HG03521 (cell line): ENCODE results near the gene SLC7A5.
"Not testable (repeated sequence)": the region's sequence is repeated elsewhere in the genome, so short reads cannot be mapped to it uniquely, and the experiment has no call there.

Experiments used
- ATAC-seq: cut with Tn5 transposase; IDR thresholded peaks from one replicate; pipeline ENCODE4 v1.9.1; 2021; ENCODE audit warnings: mild to moderate bottlenecking, moderate library complexity; ENCODE audit not compliant: unreplicated experiment

SLC7A5 gene

DNA sequence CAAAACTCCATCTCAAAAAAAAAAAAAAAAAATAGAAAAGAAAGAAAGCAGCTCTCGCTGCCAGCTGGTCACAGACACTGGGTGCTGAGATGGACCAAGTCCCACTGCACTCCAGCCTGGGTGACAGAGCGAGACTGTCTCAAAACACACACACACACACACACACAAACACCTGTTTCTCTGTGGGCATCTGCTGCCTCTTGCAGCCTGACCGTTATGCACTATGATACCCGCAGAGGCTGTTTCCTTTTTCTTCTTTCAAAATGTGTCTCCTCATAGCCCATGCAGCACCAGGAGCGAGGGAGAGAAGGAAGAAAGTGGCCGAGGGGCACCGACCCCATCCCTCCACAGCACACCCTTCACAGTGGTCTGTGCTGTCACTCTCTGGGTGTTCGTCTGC lies 66.6 kb downstream of the SLC7A5 start:
- no peak for ATAC-seq

DNA sequence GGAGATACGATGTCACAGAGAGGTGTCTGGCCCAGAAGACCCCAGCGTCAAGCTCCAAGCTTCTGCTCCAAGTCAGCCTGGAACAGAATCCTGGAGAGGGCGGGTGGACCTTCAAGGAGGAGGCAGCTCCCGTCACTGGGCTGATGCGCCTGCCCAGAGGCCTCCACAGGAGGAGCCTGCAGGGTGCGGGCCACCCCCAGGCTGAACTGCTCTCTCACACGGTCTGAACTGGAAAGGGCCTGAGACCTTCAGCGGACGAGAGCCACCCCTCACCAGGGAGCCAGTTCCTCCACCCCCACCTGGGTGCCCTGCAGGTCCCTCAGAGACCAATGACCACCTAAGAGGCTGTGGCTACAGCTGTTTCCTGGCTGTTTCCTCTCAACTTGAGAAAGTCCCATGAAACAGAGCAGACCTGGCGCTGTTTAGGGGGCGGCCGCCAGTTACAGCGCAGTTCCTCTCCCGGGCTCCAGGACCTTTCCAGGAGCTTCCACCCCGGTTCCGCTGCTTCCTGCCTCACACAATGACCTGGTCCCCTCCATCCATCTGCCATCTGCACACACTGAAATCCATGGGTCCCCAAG lies 67.5 kb downstream of the SLC7A5 start:
- ATAC-seq, result no peak

DNA sequence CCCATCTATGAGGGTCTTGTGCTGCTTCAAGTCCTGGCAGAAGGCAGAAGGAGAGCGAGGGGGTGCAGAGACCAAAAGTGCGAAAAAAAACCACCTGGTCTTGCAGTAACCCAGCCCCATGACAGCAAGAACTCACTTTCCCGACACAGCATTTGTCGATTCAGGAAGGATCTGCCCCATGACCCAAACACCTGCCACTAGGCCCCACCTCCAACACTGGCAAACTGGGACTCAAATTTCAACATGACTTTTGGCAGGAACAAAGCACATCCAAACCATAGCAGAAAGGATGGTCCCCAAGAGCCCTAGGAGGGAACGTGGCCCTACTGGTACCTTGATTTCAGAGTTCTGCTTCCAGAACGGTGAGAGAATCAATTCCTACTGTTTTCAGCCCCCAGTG lies 68.8 kb downstream of the SLC7A5 start:
- ATAC-seq, result no peak

DNA sequence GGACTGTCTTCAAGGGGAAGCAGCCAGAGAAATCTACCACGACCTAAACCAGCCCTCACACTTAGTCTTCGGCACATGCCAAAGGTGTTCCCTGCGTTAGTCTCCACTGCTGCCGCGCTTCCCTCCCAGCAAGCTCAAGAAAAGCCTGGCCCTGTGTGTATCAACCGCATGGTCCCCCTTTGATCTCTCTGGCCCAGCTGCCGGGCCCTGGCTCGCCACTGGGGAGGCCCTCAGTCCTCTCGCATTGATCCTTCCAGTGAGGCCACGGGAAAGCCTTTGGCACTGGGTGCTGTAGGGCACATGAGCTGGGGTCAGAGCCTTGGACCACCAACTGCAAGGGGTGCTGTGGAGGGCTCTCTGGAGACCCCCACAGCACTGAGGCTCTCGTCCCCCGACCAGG lies 74.0 kb downstream of the SLC7A5 start:
- ATAC-seq, result no peak

DNA sequence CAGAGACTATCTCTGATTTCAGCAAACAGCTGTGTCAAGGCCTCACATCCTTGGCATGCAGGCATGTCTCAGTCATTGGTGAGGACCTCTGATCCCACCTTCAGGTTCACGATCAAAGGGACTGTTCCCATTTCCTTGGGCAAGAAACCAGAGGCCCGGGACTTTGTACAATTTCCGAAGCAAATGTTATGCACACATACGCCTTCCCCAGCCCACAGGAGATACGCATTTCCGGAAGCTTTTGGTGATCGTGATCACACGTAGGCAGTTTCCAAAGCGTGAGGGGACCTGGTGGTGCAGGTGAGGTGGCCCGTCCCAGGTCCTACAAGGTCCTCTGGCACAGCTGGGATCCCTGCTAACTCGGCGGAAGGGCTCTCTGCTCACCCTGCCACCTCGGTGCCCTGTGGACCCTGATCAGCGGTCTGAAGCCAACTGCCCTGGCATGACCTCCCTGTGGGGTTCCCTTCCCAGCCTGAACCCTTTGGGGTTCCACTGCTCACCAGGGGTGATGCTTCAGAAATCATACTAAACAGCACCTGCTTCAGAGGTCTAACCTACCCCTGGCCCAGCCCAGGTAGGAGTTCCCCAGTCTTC lies 74.7 kb downstream of the SLC7A5 start:
- no peak for ATAC-seq

DNA sequence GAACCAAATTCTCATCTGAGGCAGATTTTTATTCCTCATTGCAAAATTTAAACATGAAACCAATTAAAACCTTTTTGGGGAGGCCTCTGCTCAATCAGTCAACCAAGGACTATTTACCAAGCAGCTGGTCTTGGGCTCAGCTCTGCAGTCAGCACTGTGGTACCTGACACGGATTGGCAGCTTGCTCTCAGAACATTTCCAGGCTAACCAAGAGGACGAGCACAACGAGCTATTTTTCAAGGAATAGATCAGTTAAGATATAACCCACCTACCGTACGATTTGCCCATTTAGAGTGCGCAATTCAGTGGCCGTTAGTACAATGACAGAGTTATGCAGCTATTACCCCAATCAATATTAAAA lies 77.1 kb downstream of the SLC7A5 start:
- no peak for ATAC-seq

DNA sequence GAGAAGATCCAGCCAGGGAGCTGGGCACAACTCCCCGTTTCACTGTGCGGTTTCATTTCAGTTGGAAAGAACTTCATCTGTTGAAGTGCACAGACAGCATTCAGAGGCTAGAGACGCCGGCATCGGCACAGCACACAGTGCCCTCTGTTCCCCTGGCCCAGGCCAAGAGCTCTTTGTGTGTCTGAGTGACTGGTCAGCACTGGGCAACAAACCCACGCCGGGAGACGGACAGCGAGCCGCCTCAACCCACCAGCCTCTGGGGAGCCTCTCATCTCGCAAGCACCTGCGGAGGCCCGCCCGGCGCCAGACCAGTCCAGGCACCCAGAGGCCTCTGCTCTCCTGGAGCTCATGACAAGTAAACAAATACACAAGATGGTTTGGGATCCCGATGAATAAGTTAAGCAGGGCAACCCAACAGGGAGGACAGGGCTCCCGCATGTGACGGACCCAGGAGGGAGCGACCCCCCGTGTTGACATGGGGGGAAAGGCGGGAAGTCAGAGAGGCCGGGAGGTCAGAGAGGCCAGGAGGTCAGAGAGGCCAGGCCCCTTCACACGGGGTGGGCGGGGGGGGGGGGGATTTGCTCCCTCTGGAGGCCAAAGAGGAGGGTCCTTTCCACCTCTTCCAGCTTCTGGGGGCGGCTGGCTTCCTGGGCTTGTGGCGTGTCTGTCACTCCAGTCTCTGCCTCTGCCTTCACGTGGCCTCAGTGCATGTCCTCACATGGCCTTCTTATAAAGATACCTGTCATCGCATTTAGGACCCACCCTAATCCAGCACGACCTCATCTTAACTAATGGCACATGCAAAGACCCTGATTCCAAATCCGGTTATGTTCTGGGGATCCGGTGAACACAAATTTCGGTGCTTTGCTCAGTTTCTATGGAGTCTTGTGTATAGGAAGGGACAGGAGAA lies 77.8 kb downstream of the SLC7A5 start:
- no peak for ATAC-seq

DNA sequence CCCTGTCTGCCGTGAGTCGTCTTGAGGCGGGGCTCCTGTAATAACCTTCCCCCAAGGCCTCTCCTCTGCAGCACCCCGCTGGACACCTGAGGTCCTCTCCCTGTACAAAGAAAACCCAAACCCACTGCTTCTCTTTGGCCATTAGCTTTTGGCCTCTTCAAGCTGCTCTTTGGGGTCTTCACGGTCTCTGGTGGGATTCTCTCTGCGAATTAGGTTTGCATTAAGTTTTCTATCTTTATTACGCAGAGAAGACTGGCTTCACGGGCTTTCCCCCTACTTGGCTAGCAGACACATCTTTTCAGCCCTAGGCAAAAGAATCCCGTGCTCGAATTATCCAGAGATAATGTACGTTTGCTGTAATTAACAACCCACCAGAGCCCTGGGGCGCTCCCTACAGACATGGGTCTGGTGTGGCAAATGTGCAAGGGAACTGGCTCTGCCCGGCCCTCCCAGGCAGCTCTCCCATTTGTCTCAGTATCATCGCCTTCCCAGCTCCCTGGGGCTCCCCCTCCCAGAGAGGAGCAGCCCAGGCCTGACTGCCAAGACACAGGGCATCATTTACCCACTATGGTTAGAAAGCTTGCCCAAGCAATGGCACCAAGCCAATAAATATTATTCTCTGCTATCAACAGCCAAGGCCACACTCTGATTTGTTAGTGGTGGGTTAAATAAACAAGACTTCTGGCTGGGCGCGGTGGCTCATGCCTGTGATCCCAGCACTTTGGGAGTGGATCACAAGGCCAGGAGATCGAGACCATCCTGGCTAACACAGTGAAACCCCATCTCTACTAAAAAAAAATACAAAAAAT lies 78.8 kb downstream of the SLC7A5 start:
- no peak for ATAC-seq

DNA sequence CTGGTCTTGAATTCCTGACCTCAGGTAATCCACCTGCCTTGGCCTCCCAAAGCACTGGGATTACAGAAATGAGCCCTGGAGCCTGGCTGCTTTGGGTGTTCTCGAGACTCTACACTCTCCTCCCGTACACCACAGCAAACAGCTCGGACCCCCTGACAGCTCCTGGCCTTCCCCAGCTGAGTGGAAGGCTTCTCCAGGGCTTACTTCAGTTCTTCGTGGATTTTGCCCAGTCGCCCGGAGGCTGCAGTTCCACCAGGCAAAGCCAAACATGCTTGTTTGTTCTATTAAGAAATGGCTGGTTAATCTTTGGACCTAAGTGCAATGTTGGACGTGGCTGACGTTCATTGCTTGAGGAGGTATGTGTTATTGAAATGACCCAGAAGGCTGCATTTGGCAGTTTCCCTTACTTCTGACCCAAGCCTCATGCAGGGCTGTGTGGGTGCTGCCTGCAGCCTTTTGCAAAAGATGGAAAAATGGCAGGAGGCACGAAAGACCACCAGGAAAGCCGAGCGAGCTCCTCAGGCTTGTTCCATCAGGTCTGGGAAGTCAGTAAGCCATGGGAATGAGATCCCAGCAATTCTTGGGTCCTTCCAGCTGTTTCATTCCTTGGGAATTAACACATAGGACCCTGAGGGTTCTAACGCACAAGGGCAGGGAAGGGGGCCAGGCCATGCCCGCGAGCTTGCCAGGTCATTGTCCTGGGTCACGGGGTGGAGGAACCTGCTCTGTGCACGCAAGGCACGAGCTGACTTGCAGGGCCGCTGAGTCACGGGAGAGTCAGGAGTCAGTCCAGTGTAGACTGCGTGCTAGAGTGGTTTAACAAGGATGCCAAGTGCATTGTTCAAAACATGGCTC lies 79.6 kb downstream of the SLC7A5 start:
- no peak for ATAC-seq

DNA sequence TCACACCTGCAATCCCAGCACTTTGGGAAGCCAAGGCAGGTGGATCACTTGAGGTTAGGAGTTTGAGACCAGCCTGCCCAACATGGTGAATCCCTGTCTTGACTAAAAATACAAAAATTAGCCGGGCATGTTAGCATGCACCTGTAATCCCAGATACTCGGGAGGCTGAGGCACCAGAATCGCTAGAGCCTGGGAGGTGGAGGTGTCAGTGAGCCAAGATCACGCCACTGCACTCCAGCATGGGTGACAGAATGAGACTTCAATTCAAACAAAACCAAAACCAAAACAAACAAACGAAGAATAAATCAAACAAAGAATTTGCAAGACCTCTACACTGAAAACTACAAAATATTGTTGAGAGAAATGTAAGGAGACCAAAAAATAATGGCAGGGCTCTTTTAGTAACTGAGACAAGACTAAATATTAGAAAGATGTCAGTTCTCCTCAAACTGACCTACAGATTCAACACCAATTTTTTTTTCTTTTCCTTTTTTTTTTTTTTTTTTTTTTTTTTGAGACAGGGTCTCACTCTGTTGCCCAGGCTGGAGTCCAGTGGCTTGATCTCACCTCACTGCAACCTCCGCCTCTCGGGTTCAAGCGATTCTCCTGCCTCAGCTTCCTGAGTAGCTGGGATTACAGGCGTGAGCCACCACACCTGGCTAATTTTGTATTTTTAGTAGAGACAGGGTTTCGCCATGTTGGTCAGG lies 80.4 kb downstream of the SLC7A5 start:
- not testable (repeated sequence) for ATAC-seq

DNA sequence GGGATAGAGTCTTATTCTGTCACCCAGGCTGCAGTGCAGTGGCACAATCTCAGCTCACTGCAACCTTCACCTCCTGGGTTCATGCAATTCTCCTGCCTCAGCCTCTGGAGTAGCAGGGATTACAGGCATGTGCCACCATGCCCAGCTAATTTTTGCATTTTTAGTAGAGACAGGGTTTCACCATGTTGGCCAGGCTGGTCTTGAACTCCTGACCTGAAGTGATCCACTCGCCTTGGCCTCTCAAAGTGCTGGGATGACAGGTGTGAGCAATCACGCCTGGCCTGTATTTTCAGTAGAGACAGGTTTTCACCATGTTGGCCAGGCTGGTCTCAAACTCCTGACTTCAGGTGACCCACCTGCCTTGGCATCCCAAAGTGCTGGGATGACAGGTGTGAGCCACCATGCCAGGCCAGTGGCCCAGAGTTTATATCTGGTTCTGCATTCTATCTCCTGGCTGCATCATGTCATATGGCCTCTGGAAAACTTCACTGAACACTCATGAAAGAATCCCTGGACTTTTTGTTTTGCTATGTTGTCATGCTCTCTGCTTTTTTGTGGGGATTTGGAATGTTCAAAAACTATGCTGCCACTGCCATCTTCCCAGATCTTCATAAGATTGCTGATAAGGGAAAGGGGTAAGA lies 81.7 kb downstream of the SLC7A5 start:
- ATAC-seq, result not testable (repeated sequence)

DNA sequence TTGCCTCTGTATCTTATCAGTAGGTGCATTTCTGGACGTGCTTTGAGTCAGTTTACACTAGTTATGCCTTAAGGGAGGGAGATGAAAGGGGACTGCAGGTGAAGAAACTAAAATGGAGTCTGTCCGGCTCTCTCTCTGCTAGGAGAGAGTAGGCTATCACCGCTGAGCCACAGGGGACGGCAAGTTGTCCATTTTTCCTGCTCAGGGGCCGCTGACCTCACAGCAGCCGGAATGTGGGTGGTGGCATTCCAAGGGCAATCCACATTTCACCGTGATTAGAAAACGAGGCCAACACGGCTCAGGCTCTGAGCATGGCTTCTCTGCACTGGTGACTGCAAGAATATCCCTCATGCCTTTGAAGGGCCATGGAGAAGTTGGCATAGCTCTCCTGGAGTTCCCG lies 84.5 kb downstream of the SLC7A5 start:
- no peak for ATAC-seq

DNA sequence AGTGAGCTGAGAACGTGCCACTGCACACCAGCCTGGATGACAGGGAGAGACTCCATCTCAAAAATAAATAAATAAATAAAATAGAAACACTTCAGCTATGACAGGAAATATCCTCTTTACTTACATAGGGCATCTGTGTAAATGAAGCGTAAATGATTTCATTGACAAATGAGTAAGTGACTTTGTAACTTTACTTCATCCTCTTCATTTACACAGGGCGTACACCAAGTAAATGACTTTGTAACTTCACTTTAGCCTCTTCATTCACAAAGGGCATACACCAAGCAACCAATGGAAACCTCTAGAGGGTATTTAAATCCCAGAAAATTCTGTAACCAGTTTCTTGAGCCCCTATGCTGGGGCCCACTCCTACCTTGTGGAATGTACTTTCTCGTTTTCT lies 87.3 kb downstream of the SLC7A5 start:
- ATAC-seq, result no peak

DNA sequence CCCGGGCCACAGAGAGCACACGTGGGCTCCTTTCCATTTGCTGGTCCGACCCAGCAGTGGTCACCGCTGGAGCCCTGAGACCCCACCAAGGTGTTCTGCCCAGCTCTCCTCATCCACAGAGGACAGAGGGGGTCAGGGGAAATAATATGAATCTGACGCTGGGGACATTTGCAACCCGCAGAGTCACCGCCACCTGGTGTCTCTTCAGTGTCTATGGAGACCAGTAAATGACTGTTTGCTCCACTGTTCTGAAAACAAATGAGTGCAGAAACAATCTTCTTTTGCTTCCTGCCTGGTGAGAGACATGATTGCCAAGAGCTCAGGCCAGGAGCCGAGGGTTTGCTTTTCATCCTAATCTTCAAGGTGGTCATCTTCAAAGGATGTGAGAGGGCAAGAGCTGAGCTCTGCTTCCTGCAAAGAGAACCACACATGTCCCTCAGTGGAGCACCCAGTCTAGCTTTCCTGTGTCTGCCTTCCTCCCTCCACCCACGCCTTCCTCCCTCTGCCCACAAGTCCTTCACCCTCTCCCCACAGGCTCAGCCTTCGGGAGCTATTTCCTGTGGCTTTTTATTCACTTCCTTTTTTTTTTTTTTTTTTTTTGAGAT lies 88.8 kb downstream of the SLC7A5 start:
- ATAC-seq, result no peak
